ENCODE data around the gene CLEC16A.

CLEC16A gene

DNA sequence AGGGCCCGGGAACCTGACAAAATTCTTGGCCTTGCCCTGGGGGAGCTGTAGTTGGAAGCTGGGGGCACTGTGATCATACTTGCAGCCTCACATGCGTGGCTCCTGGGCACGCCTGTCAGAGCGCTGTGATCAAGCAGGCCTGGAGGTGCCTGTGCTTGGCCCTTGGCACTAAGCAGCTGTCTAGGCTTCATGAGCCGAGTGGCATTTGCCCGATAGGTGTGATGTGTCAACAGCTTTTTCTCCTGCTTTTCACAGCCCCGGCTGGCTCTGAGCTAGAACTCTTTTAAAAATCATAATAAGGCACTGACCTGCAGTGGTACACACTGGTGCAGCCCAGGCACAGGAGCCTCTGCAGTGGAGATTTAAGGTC, 197.9 kb downstream of the CLEC16A start:
- DNase-seq (ENCODE audit: low read depth) = no peak

DNA sequence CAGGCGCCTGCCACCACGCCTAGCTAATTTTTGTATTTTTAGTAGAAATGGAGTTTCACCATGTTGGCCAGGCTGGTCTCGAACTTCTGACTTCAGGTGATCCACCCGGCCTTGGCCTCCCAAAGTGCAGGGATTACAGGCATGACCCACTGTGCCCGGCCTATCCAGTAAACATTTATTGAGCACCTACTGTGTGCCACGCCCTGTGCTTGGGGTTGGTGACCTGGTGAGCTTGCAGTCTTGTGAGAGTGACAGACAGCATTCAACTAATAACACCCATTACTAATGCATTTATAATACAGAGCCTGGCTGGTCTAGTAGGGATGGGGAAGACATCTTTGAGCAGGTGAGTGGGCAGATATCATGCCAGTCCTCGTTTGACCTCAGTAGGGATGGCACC, 198.6 kb downstream of the CLEC16A start:
- no peak for DNase-seq (ENCODE audit: low read depth)

DNA sequence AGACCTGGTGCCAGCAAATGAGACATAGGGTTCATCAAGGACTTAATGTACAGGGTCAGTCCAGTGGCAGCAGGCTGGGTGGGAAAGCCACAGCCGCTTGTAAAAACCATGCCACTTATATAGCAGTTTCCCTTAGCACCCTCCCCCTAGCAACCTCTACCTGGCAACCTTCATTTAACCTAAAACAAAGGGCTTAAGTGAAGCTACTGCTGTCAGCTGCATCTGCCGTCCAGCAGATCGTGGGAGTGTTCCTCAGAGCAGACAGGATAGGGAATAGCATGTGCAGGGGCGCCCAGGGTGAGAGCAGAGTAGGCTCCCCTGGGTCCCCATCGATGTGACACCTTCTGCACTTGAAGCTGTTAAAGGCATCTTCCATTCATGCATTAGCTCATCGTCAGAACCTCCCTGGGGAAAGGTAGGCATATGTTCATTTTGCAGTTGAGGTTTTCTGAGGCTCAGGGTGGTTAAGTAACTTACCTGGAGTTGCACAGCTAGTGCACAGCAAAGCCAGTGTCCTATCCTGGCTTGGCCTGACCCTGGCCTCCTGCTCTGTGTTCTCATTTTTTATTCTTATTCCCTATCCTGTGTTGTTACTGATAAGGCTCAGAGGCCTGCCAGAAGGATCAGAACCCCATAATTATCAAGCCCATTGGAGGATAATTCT, 199.1 kb downstream of the CLEC16A start:
- DNase-seq (ENCODE audit: low read depth) = no peak

DNA sequence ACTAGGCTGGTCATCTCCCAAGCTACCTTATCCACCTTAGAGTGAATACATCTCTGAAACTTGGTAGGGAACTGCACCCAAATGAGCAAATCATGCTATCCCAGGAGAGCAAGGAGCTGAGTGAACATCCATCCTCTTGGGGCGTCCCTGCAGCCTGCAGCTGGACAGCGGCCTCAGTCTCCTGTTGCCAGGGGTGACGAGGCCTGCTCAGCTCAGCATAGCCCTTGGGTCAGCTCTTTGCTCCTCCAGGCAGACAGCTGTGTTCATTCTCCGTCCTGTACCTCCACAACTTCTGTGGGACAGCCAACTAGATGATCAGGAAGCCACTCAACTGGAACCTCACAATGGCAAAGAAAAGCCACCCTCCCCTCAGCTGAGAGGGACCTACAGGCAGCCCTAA, 199.8 kb downstream of the CLEC16A start:
- no peak for DNase-seq (ENCODE audit: low read depth)

DNA sequence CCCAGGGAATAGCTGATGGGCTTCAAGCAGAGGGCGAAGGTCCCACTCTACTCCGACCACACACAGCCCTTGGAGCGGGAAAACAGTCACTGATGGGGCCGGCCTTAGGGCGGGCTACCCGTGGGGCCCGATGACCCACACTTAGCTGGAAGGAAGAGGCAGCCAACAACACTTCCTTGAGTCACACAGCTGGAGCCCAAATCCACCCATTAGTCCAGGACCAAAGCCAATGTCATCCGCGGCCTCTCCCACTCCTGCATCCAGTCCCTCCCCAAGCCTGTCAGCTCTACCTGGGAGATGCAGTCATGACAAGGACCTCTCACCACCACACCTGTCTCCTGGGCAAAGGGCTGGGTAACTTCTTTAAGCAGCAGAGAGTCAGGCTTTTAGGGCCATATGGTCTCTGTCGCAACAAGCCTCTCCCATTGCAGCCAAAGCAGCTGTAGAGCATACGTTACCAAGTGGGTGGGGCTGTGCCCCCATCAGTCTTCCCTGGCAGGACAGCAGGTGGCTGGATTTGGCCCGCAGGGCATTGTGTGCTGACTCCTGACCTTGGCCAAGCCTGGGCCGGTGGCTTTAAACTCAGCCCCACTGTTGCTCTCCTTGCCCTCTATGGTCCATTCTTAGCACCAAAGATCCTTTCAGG, 200.9 kb downstream of the CLEC16A start:
- DNase-seq (ENCODE audit: low read depth) = peak; percentile 73

DNA sequence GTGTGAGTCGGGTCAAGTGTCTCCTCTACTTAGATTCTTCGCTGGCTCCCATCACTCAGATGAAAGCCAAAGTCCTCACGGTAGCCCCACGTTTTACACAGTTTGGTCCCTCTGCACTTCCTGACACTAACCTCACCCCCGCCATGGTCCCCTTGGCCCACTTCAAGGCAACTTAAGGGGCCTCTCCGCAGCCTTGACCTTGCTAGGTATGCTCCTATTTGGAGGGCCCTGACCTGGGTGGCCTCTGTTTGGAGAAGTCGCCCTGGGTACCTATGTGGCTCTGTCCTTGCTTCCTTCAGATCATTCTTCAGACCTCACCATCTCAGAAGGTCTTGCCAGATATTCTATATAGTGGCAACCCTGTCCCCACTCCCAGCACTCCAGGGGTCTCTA, 201.5 kb downstream of the CLEC16A start:
- DNase-seq (ENCODE audit: low read depth) = no peak

DNA sequence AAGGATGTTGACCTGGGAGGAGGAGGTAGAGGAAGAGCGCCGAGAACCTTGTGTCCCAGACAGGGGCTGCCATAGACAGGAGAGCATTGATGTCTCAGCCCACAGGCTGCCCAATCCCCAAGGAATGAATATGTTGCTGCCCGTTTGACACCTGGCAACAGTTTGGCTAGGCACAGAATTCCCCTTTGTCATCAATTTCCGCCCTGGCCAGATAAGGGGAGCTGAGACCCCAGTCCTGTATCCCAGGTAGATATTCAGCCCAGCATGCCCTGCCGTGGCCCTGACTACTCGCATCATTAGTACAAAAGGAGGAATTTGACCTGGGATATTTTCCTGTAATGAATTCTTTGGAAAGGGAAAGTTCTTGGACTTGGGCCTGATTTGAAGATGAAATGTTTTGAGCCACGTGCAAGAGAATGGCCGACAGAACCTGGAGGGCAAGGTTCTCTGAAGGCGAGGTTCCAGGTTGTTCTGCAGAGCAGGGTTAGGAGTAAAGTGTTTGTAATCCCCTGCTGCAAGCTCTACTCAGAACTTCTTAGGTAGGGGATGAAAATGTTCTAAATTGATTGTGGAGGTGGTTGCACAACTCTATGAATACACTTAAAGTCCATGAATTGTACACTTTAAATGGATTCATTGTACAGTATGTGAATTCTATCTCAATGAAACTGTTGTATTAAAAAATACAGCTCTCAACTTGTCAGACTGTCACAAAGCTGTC, 202.8 kb downstream of the CLEC16A start:
- no peak for DNase-seq (ENCODE audit: low read depth)

DNA sequence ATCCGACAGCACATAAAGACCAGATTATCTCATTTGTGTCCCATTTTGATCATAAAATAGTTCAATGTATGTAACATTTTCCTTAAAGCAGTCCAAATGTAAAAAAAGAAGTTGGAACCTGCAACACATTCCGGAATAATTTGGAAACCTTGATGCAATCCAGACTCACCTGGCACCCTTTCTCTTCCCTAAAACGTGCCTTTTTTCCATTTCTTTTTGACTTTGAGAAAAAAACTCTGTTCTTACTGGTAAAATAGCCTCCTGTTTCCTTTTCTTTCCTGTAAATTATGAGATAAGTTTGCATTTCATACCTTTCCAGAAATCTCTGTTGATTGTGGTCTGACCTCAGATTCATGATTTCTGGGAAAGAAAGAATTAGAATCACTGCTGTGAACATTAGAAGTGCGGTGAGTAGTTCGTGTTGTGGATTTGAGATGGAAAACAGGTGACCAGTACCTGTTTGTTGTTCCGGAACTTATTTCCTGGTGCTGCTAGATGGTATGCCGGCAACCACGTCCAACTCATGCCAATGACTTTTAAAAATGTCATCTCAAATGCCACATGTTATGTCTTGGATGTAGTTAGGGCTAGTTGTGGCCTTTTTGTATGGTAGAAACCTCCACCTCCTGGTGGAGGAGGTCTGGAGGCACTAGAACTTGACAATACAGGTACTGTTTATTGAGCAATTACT, 203.5 kb downstream of the CLEC16A start:
- DNase-seq (ENCODE audit: low read depth) = no peak

DNA sequence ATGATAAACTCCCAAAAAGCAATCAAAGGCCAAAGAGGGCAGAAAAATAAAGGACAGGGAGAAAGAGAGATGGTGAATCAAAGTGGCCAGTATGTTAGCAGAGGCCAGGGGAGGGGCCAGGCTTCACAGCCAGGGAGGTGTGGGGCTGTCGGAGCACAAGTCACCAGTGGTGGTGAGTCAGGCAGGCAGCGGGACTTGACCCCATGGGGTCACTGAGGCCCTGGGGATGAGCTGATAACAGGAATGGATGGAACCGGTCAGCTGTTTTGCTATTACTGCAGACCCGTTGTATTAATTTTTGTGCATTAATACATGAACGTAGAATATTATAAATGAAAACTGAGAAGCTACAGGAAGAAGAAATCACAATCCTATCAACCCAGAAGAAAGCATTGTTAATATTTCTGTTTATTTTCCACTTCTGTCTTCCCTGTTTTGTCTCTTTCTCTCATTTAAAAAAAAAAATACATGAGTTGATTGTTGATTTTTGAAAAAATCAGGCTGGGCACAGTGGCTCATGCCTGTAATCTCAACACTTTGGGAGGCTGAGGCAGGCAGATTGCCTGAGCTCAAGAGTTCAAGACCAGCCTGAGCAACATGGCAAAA, 204.8 kb downstream of the CLEC16A start:
- DNase-seq (ENCODE audit: low read depth) = peak; percentile 56

DNA sequence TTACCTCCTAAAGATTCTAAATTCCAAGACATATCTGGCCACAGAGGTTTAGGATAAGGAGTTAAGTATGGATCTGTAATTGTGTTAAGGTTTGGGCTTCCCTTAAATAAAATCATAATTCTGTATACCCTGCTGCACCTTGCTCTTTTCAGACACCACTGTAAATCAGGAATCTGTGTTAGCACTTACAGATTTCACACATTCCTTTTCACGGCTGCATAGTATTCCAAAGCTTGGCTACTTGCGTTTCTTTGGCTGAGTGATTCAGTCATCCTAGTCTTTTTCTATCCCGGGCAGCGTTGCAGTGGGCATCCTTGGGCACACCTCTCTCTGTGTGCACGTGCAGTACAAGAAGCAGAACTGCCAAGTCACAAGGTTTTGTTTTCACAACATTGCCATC, 205.8 kb downstream of the CLEC16A start:
- no peak for DNase-seq (ENCODE audit: low read depth)

DNA sequence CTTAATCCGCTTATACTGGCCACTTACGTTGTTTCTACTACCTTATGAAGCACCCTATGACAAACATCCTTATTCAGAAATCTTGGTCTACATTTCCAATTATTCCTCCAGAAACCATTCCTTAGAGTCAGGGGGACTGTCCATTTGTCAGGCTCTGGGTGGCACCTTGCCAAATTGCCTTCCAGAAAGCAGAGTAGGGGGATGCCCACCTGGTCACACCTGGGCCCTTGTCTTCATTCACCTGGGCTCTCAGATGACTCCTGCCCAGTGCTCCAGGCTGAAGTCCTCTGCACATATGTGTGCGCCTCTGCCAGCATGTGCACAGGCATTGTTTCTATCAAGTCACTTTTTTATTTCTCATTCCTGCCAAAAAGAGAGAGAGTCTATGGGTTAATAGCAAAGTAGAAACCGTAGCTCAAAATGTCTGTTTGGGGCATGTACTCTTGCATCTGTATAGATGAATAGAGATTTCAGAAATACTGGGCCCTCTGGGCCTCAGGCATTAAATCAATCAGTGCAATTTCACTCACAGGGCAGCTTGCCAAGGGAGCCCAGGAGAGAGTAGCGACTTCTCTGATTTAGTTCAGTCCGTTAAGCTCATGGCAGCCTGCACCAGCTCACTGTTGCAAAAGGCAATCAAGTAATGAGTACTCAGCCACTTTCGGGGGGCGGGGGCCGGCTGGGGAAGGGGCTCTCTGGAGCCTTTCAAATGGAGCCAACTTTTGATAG, 207.0 kb downstream of the CLEC16A start:
- no peak for DNase-seq (ENCODE audit: low read depth)

DNA sequence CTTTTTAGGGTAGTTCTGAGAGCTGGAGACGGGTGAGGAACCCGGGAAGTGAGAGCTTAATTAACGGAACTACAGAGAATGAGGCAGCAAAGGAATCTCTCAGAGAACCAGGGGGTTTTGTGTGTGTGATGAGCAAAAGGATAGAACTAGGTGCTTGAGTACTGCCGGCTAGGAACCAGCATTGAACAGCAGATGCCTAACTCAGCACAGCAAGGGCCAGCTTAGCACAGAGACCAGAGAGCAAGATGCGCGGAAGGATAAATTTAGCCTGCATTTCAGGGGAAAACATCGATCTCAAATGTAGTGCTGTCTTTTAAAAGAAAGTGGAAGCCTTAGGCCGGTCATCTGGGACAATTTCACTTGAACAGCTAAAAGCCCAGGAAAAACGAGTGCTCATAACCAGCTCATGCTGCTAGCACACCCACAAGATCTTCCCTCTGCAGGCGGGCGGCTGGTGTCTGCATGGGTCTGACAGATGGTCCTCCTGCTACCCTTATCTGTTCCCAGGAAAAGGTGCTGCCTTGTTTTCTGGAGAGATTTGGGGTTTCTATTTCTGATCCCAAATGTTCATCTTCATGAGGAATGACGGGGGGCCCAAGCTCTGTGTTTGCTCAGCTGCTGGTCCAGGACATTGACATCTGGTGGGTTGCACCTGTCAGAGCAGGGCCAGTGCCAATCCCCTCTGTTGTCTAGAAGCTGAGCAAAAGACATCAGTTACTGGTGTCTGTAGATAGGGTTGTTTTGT, 207.7 kb downstream of the CLEC16A start:
- DNase-seq (ENCODE audit: low read depth) = no peak

DNA sequence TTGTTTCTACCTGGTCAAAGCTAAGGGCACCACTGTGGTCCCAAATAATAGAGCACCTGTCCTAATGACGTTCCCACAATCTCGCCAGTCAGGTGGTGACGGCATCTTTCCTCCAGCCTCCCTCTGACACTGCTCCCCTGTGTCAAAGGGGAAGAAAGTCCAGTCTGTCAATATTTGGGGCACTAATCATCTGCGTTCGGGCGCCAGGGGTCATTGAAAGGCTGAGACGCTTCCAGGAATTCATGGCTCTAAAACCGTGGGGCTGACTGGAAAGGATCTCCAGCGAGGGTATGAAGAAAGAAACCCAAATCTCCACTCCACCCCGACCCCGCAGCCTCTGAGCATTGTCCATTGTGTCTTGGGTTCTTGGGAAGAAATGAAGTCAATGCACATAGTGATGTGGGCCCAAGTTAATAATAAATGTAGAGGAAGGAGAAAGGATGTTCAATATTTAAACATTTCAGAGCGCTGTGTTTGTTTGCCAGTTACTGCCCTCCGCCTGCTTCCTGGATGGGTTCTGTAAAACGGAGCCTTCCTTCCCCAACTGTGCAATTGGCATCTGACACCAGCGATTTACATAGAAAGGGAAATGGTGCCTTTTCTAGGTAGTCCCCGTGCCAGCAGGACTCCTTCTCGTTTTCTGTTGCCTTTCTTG, 208.4 kb downstream of the CLEC16A start:
- DNase-seq (ENCODE audit: low read depth) = no peak

DNA sequence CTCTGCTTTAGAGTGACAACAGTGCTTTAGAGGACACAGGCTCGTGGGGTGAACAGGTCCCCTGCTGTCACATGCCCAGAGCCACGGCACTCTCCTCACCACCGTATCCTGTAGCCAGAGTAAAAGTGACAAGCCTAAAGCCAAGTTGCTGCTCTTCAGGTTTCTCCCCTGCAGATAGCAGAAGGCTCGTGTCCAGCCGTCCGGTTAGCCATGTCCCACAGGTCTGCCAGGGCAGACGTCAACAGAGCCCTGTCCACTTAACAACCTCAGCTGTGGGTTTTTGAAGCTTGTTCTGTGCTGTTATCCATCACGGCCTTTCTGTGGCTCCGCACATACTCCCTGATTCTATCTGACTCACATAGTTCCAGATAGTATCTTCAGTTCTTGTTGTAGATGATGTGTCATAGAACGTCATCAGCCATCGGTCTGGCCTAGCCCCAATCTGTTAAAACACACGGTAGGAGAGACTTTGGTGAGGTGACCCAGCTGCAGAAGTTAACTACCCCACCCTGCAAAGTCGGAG, 211.0 kb downstream of the CLEC16A start:
- DNase-seq (ENCODE audit: low read depth) = peak; percentile 92

DNA sequence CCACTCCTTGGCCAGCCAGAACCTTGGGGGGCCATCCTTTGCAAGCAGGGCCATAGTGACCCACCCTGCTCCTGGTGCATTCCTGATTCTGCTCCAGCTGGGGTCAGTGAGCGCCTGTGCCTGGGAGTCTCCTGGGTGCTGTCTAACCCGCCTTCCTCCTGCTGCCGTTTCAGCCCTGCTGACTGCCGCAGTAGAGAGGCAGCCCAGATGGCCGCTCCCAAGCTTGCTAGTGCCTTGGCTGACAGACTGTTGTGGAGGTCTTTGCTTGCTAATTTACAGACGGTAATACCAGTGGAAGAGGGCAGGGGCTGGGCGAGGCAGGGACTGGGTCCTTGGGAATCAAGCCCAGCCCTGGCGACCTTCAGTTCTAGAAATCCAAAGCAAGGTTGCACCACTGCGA, 212.0 kb downstream of the CLEC16A start:
- no peak for DNase-seq (ENCODE audit: low read depth)

DNA sequence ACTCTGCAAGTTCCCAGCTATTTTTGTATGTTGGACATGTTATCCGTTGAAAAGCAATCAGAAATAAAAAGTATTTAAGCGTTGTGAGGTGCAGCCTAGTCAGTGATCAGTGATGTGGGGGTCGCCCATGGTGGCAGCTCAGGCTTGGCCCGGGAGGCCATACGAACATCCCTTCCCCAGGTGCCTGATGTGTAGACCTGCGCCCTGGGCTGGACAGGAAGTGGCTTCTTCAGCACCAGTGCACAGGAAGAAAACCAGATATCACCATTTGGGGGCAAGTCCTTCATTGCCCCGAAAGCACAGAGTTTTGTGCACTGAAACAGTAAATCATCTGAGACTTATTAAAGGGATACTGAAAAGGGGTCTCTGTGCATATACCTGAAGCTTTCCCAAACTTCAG, 212.8 kb downstream of the CLEC16A start:
- DNase-seq (ENCODE audit: low read depth) = no peak

DNA sequence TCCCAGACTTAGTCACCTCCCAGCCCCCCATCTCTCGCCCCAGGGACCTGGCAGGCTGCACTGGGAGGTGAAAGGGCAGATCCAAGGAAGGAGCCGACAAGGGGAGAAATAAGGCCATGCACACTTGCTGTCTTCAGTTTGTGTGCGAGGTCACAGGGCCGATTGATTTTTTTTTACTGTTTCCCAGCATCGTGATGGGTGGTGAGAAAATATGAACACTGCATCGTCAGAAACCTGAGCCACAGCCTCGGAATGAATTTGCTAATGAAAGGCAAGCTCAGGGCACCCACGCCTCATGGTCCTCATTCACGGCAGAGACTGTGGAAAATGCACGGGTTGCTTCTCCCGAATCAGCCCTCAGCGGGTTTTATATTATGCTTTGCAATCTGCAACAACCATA, 213.7 kb downstream of the CLEC16A start:
- no peak for DNase-seq (ENCODE audit: low read depth)

DNA sequence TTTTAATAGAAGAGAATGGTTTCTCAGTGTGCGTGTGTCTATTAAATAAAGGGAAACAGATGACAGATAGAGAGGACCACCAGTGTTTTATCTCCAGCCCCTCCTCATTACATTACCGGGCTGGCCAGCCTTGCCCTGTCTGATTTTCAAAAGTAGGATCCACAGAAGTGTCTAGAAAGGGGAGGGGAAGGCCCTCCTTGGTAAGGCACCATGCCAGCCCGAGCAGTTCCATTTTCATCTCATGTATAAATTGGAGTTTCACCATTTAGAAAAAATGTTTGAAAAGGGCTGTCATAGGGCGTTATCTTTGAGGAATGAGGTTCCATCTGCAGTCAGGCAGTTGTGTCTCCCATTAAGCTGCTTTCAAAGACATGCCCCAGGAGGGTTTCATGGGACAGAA, 214.9 kb downstream of the CLEC16A start:
- DNase-seq (ENCODE audit: low read depth) = no peak

DNA sequence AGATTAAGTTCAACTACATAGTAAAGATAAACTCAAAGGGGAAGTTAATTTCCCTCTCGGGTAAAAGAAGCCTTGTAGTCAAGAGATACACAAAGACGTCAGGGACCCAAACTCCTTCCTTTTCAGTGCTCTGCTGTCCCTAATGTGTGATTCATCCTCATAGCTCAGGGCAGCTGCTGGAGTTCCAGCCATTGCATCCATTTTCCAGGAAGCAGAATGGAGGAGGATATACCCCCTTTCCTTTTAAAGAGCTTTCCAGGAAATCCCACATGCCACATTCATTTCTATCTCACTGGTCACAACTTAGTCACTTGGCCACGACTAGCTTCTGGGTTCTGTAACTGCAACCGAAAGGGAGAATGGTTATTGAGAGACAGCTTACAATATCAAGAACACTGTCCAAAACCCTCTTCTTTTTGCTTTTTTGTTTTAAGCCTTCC, 216.3 kb downstream of the CLEC16A start:
- DNase-seq (ENCODE audit: low read depth) = peak; percentile 24

DNA sequence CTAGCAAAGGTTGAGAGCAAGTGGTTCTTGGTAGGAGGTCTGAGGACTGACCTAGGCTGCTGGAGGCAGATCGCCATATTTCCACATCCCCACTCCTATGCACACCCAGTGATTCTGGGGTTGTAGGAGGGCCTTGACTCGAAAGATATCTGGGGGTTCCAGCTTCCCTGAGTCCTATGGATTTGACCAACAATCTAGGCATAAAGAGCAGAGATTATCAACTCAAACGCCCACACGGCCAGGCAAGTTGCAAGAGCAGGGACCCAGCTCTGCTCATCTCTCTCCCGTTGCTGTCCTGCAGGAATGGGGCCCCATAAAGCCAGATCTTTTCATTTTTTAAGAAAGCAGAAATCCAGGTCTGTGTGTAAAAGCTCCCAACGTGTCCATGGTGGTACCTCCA, 217.1 kb downstream of the CLEC16A start:
- no peak for DNase-seq (ENCODE audit: low read depth)
